HG03378 (cell line): ENCODE measurements around the gene EME2.

Experiments used
- ATAC-seq: cut with Tn5 transposase; IDR thresholded peaks from one replicate; pipeline ENCODE4 v1.9.1; 2021; ENCODE audit warnings: mild to moderate bottlenecking, moderate library complexity; ENCODE audit not compliant: unreplicated experiment

EME2 gene

GRCh38 chr16:1766231-1766630 lies 6.4 kb upstream of the EME2 start:
- no peak for ATAC-seq

DNA sequence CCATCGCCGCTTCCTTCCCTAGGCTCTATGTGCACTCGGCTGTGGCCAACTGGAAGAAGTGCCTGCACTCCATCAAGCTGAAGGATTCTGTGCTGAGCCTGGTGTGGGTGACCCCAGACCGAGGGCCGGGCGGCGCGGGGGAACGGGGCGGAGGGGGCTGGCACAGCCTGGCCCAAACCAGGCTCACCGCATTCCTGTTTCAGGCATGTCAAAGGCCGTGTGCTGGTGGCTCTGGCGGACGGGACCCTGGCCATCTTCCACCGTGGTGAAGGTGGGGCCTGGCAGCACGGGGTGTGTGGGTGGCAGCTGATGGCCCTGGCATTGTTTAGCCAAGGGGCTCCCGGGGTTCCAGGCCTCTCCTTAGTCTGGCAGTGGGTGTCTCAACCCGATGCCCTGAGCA lies 5.9 kb upstream of the EME2 start:
- no peak for ATAC-seq

DNA sequence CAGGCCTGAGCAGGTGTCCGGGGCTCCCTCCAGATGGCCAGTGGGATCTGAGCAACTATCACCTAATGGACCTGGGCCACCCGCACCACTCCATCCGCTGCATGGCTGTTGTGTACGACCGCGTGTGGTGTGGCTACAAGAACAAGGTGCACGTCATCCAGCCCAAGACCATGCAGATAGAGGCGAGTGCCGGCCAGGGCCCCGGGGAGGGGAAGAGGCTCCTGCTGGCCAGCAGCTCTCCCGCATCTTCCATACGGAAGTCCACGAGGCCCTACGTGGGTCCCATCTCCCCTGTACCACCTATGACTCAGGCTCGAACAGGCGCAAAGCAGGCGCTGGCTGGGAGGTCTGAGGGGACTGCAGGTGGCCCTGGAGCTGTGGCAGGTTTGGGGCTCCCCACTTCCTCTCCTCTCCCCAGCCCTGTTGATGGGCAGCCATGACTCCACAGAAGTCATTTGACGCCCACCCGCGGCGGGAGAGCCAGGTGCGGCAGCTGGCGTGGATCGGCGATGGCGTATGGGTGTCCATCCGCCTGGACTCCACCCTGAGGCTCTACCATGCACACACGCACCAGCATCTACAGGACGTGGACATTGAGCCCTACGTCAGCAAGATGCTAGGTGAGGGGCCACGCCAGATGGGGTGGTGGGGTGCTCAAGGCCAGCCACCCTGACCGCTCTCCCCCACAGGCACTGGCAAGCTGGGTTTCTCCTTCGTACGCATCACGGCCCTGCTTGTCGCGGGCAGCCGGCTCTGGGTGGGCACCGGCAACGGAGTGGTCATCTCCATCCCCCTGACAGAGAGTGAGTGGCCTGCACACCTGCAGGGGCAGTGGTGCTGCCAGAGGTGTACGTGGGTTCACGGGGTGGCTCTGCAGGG lies 5.3 kb upstream of the EME2 start:
- ATAC-seq = no peak

GRCh38 chr16:1768061-1768766 lies 4.4 kb upstream of the EME2 start:
- ATAC-seq = no peak

GRCh38 chr16:1768767-1769401 lies 3.7 kb upstream of the EME2 start:
- no peak for ATAC-seq

DNA sequence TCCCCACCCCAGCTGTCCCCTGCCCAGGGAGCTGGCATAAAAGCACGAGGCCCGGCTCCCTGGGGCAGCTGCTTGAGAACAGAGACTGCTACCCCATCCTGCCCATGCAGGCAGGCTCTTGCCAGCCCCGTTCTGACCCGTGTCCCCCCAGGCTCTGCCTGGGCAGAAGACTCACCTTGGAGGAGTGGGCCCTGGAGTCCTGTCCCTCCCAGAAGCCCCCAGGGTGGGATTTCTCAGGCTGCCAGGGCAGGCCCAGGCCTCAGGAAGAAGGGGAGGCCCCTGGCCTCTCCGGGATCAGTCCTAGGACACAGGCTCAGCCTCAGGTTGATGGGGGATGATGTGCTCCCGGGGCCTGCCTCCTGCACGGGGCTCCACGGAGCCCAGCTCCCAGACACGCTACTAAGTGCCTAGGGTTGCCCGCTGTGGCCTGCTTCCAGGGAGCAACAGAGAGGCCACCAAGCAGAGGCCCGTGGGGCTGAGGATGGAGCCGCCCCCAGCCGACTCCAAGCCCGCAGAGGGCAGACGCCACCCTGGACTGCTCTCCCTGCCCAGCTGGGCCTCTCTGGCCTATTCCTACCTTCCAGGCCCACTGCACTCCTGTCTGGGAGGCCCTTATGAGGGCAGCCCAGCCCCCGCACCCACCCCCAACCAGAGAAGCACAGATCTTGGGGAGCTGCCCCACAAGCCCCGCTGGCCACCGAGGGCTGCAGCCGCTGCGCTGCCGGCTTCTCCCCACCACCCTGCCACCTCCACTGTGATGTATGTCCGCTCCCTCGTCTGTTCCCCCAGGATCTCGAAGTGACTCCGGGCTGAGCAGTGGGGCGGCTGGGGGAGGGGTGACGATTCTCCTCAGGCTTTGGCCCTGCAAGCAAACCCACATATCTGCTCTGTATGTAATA lies 3.0 kb upstream of the EME2 start:
- no peak for ATAC-seq

- no peak for ATAC-seq
These were observed 2.1 kb upstream of the EME2 start for GRCh38 chr16:1770328-1771187.

DNA sequence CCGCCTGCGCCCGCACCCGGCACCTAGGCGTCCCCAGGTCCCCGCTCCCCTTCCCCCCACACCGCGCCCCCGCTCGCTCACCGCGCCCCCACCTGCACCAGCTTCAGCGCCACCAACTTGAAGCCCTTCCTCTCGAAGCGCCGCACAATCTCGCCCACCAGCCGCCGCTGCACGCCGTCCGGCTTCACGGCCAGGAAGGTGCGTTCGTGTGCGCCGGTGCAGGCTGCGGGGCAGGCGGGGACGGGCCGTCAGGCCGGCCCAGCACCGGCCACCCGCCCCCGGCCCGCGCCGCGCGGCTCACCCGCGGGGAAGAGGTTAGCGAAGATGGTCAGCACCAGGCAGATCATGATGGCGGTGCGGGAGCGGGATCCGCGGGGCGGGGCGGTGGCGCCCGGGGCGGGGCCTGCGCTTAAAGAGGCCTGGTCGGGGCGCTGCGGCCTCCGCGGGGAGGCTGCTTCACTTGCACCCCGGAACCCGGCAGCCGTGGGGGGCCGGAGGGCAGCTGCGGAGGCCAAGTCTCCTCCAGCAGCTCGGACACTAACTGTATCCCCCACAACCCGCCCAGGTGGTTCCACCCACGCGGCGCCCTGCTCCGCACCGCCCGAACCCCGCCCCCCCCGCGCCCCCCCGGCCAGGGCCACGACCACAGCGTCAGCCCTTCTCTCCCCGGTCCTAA lies 1.3 kb upstream of the EME2 start, which contains the start of gene NME3:
Gene NME3 (minus strand): TSS at position 356 of the 676 bp plus-strand sequence. CDS start 9 bp downstream, at position 347.
- no peak for ATAC-seq

DNA sequence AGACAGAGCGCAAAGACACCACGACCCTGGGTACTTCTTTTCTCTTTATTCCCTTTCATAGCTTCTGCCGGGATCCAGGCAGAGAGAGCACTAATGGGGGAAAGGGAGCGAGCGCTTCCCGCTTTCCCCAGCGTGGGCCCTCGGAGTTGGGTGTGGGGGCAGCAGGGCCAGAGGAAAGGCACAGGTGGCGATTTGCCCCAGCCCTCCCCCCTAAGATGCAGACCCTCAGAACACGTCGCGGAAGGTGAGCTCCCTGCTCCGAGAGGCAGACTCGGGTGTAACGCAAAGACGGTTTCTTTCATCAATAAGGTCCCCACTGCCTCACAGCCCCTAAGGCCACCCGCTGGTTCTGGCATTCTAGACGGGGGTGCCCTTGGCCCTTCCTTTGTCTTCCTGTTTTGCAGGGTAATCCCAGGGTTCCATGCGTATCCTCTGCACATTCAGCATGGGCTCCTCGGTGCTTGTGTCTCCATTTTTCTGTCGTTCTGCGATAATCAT lies 697 bp upstream of the EME2 start:
- no peak for ATAC-seq

DNA sequence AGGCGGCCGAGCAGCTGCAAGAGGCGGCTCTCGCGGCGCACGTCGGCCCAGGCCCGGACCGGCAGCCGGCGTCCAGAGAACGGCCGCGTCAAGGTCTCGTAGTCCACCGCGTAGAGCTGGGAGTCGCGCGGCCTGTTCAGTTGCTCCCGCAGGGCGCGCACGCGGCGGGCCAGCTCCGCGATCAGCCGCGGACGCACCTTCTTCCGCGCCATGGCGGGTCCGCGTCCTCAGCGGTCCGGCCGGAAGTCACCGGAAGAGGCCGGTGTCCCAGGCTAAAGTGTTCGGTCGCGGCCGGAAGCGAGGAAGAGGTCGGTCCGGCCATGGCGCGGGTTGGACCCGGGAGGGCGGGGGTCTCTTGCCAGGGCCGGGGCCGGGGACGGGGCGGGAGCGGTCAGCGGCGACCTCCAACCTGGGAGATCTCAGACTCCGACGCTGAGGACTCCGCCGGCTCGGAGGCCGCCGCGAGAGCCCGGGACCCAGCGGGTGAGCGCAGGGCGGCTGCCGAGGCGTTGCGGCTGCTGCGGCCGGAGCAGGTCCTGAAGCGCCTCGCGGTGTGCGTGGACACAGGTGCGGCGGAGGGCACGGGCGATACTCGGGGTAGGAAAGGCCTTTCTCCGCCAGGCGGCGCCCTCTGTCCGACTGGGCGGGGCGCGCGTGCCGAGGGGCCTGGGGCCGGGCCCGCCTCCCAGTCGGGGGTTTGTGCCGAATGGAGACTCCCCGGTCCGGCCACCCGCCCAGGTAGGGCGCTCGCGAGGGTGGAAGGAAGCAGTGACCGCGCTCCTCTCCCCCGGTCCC lies 495 bp downstream of the EME2 start, which contains the start of gene MRPS34:
Gene MRPS34 (minus strand): TSS at position 227 of the 795 bp plus-strand sequence. CDS start 15 bp downstream, at position 212.
- ATAC-seq = no peak

DNA sequence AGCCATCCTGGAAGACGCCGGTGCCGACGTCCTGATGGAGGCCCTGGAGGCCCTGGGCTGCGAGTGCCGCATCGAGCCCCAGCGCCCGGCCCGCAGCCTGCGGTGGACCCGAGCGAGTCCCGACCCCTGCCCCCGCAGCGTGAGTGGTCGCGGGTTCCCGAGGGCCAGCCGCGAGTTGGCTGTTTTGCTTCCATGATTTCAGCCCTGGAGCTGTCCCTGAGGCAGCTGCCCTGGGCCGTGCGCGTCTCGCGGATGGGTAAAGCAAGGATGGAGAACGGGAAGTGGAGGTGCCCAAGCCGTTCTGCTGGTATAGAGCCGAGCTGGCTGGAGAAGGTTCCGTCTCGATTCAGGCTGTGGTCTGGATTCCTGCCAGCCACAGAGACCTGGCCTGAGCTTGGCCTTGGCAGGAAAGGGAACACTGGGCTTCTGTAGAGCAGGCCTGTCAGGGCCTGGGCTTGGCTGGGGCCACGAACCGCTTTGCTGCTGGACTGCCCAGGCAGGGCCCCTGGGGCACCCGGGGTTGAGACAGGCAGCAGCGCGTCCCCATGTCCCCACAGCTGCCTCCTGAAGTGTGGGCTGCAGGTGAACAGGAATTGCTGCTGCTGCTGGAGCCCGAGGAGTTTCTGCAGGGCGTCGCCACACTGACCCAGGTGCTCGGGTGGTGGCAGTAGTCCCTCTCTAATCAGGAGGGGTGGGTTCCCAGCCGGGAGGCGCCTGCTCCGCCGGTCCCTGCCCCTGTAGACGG lies 1.3 kb downstream of the EME2 start:
- no peak for ATAC-seq

GRCh38 chr16:1774448-1774780 lies 1.8 kb downstream of the EME2 start:
- ATAC-seq = no peak

GRCh38 chr16:1775006-1775845 lies 2.6 kb downstream of the EME2 start:
- no peak for ATAC-seq

GRCh38 chr16:1775846-1776671 lies 3.4 kb downstream of the EME2 start:
- ATAC-seq = no peak

DNA sequence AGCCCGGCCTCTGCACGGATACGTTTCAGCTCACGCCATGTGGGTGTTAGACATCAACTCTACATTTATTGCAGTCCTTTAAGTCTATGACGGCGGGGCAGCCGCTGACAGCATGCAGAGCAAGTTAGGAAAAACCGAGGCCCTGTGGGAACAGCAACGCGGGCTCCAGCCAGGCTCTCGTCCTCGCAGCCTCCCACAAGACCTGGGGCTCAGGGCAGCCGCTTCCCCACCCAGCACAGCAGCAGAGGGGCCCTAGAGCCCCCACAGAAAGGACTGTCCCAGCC lies 4.0 kb downstream of the EME2 start:
- no peak for ATAC-seq

- no peak for ATAC-seq
These were observed 4.4 kb downstream of the EME2 start for GRCh38 chr16:1776991-1777374.
